Endometrium (tissue), 2 donors: ENCODE data around the gene GRN.
"Not testable (repeated sequence)": the region's sequence is repeated elsewhere in the genome, so short reads cannot be mapped to it uniquely, and the experiment has no call there.

ENCODE experiments used
- FAIRE-seq: peaks from 2 replicates; lab custom pipeline; 2012; peaks lifted over from hg19 to GRCh38; lab: Jason Lieb, UNC
- donor health status: control.
- donor health status: control.

Gene GRN

GRCh38 chr17:44346064-44346844 lies 1.2 kb downstream of the GRN start:
- no peak for FAIRE-seq

- not testable (repeated sequence) for FAIRE-seq
These were observed 2.3 kb downstream of the GRN start for GRCh38 chr17:44347206-44348055.

DNA sequence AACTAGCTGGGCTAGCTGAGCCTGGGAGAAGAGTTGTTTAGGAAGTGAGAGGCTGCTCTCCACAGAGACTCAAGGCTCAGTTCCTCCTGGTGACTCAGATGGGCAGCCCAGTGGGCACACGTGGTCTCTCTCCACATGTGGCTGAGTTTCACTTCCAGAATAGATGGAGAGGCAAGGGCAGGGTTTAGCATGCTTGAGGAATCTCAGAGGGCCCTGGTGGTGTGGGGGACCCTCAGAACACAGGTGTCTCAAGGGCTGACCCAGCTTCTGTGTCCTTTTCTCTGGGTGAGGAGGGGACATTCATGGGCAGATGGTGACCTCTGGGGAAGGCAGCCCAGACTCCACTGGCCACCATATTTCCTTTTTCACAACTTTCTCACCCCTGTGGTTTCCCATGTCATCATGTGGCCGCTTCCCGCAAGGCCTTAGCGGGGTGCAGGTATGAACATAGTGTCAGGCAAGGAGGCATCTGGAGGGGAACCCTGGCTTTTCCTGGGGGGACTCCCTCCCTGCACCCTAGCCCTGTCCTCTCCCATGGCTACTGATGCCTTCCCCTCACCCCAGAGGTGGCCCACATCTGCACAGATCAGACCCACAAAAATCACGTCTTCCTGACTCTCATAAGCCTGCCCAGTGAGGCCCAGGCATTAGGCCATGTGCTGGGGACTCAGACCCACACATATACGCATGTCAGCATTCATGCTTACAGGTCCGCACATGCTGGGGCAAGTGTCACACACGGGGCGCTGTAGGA lies 3.3 kb downstream of the GRN start:
- no peak for FAIRE-seq

GRCh38 chr17:44348988-44349364 lies 3.9 kb downstream of the GRN start:
- FAIRE-seq = no peak

GRCh38 chr17:44349553-44350070 lies 4.5 kb downstream of the GRN start:
- FAIRE-seq = no peak

DNA sequence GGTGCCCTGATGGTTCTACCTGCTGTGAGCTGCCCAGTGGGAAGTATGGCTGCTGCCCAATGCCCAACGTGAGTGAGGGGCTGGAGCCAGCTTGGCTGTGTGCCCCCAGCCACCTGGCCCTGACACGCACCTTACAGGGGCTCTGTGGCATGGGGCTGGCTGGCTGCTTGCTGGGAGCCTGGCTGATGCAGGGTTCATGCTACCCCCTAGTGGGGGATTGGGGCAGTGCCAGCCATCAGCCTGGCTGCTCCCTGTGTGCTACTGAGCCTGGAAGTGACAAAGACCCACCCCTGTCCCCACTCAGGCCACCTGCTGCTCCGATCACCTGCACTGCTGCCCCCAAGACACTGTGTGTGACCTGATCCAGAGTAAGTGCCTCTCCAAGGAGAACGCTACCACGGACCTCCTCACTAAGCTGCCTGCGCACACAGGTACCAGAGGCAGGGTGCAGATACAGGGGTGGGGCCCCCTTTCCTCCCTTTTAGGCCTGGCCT lies 5.7 kb downstream of the GRN start:
- FAIRE-seq = no peak

DNA sequence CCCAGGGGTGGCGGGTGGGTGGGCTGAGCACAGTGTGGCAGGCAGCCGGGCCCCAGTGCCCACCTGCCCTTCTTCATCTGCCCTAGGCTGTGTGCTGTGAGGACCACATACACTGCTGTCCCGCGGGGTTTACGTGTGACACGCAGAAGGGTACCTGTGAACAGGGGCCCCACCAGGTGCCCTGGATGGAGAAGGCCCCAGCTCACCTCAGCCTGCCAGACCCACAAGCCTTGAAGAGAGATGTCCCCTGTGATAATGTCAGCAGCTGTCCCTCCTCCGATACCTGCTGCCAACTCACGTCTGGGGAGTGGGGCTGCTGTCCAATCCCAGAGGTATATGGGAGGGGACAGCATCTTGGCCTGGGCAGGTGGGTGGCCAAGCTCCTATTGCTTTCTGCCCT lies 6.4 kb downstream of the GRN start:
- no peak for FAIRE-seq

GRCh38 chr17:44351961-44352827 lies 7.1 kb downstream of the GRN start:
- FAIRE-seq = no peak

DNA sequence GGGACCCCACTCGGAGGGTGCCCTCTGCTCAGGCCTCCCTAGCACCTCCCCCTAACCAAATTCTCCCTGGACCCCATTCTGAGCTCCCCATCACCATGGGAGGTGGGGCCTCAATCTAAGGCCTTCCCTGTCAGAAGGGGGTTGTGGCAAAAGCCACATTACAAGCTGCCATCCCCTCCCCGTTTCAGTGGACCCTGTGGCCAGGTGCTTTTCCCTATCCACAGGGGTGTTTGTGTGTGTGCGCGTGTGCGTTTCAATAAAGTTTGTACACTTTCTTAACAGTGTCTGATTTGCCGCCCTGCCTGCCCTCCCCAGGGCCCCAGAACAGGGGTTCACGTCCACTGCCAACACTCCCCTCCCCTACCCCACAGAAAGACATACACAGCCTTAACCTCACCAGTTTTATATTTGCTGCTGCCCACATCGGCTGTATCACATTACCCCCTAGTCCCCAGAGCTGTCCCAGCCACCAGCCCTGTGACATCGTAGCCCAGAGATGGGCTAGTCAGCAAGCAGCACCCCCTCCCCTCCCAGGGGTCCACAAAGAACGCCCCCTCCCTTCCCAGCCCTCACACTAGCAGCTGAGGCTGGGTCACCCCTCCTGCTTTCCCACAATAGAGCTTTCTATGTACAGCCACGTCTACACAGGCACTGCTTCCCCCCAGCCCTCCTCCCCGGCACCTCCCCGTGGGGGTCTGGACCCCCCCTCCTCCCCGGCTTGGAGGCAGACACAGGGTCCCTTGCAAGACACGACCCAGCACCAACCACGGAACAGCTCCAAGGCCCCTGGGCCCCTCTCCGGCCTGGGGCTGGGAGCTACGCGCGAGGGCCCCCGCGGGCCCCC lies 7.9 kb downstream of the GRN start:
- no peak for FAIRE-seq

GRCh38 chr17:44353672-44354331 lies 8.7 kb downstream of the GRN start:
- no peak for FAIRE-seq

- FAIRE-seq = no peak
These were observed 9.8 kb downstream of the GRN start for GRCh38 chr17:44354582-44355561.

GRCh38 chr17:44355642-44356099 lies 10.6 kb downstream of the GRN start:
- no peak for FAIRE-seq

DNA sequence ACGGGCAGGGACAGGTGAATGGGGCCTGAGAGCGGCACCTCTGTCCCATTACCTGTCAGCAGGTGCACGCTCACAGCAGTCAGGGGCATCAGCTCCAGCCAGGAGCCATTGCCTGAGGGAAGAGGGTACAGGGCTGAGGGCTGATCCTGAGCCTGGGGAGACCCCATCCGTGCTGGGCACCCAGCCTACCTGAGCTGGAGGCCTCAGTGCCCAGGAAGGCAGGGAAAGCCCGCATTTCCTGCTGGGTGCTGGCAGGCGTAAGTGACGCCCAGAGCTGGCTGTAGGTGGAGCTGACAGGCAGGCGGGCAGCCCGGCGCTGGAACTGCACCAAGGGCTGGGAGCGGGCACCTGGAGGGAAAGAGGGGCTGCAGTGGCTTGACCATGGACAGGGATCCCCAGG lies 11.1 kb downstream of the GRN start:
- no peak for FAIRE-seq

DNA sequence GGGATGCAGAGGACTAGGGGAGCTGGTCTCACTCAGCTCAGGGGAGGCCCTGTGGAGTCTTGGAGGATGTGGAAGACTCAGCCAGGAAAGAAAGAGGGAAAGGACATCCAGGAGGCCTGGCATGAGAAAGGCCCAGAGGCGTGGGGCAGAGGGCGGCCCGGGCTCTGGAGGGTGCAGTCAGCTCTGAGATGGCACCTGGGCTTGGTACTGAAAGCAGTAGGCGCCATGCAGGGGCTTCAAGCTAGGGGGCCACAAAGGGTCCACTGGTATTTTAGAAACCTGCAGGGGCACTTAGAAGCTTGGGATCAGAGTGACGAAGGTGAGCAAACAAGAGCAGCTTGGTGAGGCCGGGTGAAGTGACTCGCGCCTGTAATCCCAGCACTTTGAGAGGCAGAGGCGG lies 13.0 kb downstream of the GRN start:
- no peak for FAIRE-seq

DNA sequence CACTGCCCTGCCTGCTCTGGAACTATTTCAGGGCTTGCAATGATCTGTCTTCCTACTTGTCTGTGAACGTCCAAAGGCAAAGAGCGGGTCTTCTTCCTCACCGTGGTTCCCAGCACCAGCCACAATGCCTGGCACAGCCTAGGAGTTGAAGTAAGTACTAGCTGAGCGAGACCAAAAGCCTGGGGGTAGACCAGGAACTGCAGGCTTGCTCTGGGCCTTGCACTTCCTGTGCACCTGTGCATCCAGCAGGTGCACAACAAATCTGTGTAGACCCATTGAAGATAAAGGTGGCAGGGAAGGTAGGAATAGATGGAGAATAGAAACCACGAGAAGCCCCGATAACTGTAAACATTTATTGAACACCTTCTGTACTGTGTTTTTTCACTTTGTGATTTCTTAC lies 13.9 kb downstream of the GRN start:
- no peak for FAIRE-seq

DNA sequence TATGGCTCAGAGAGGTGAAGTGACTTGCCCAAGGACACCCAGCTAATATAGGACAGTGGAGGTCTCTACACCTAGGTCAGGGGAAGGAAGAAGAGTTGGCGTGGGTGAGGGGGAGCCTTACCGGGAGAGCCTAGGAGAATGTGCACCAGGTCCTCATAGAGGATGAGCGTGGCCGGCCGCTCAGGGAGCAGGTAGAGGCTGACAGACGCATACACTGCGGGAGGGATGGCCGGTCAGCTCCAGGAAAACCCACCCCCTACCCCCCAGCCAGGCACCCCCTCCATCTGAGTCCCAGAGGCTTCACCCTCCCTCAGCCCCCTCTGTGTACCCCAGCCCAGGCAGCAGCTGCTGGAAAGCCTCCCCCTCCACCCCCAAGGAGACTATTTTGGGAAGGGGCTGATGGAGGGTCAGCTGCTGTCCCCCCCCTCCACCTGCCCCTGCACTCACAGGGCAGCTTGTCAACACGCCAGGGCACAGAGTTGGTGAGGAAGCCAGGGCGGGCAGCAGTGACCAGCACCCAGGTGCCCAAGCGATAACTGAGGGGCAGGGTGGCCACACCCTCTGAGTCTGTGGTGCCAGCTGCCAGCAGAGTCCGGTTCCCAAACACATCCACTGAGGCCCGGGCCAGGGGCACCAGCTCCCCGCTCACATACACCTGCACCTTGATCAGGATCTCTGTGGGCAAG lies 14.5 kb downstream of the GRN start:
- no peak for FAIRE-seq

GRCh38 chr17:44360144-44360533 lies 15.0 kb downstream of the GRN start:
- FAIRE-seq = no peak

DNA sequence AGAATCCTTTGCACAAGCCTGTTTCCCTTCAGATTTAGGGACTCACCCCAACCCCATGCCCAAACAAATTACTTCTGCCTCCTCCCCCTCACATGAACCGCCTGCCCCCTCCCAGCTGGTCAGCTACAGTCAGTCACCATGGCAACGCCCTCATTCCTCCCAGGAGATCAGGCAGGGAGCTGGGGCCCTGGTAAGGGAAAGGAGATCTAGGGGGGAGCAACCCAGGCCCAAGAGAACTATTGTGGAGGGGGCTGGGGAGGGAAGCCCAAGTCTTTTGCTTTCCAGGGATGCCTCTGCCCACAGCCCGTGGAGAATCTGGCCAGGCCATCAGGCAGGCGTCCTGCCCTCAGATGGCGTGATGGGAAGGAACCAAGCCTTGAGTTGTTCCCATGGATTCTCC lies 15.7 kb downstream of the GRN start:
- no peak for FAIRE-seq
